Measurements from ENCODE around the gene GORASP2. TPM values are rescaled to one million over a fixed set of nuclear protein-coding genes. Genes with fewer than 3 reads are reported as not detected.

Gene GORASP2
- total RNA-seq, 1 donor from 2014 or later: 71.9 TPM

- no peak for DNase-seq (ENCODE audit: low spot score)
Observed at GRCh38 chr2:170923799-170924198, 5.3 kb upstream of the GORASP2 start.

DNA sequence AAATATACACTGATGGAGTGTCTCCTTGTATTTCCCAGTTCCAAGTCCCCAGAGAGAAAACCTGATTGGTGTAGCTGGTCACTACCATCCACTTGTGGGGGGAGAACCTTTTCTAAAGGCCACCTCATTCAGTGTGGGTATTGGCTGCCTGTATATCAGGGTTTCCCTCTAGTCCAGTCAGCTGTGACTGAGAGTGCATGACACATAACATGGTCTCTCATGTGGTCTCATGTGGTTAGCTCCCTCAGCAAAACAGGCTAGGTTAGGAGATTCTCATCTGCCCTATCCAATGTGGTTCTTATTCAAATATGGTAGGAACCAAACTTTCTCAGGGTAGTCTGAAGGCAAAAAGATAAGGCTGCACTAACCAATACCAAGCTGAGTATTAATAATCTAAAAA, 4.1 kb upstream of the GORASP2 start:
- no peak for DNase-seq (ENCODE audit: low spot score)

DNA sequence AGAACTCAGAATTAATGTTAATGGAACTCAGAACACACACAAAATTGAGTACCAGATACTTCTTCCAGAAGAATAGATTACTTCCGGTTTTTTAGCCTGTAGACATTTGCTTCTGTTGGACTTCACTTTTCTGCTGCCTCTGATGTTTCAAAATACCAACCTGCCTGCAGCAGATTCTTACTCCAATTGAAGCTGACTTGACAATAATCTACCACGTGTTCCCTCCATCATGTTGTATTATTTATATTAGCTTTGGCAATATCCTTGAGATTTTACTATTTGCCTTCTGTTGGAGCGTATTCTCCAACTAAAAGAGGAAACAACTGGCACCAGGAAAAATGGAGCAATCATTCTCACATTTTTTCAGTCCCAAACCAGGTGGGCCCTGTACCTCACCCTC, 3.1 kb upstream of the GORASP2 start:
- no peak for DNase-seq (ENCODE audit: low spot score)

GRCh38 chr2:170926743-170927297, 2.2 kb upstream of the GORASP2 start:
- DNase-seq (ENCODE audit: low spot score): no peak

DNA sequence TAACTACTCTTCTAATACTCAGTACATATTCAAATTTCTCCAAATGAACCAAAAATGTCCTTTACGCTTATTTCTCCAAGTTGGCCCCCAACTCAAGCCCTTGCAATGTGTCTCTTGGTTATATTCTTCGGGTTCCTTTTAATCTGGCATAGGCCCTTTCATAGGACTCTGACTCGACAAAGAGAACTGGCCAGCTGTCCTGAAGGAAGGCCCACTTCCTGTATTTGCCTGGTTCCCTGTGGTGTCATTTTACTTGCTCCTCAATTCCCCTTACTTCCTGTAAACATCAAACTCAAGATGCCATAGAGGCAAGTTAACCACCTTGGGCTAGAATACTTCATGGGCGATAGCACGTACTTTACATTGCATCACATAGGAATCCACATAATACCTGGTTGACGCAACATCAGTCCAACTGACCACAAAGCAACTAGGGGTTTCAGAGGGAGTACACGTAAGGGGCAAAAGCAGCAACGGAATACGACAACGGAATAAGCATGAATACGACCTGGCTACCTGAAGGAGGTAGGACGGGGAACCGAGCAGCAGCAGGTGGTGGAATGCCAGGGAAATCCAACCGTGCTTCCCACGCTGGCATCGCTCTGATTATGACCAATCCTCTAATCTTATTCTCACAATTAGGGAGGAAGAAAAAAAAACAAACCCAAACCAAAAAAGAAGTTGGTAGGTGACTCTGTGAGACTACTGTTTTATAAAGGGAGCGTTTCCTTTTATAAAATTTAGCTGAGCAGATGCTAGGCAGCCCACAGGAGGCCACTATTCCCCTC, 823 bp upstream of the GORASP2 start:
- no peak for DNase-seq (ENCODE audit: low spot score)

GRCh38 chr2:170929686-170930050, 615 bp downstream of the GORASP2 start:
- DNase-seq (ENCODE audit: low spot score): peak; percentile 35

DNA sequence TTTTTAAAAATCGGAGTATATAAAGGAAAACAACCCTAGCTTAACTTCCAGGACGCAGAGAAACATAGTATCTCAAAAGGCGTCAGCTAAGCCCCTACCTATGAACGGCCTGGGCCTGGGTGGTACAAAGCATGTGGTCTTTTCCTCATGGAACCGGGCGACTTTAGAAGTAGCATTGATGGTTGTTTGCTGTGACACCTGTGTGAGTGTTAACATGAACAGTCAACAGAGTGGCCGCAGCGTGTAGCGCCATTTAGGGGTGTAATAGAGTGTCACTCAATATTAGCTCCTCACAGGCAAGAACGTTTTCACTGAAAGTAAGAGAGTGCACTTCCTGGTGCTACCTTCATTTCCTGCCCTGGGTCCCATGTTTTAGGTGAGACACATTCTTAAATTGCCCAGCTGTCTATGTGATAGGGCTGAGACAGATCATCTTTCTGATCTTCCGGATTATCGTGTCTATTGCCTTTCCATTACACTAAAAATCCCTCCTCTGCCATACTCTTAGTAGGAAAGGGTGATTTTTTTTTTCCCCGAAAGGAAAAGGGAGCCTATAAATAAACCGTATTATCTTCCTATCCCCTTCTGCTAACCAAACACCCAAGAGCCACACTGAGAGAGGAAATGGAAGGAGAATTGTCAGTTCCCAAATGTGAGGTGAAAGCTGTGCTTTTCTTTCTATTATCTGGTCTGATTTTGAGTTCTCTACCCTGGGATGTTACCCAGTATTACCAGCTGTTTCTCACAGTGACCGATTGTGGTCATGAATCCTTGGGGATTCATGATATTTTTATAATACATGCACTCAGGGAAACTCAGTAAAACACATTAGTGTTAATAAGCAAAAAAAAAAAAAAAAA, 1.3 kb downstream of the GORASP2 start:
- DNase-seq (ENCODE audit: low spot score): no peak

DNA sequence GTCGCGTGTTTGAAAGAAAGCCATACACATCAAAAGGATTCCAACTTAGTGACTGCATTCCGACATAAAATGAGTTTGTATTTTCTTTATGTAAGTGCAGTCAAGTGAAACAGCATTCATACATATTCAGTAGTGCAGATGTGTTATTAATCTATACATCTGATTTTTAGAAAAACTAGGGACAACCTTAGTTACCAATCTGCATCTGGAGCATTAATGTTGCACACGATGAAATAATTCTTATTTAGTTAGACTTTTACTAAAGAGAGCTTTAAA, 1.9 kb downstream of the GORASP2 start:
- no peak for DNase-seq (ENCODE audit: low spot score)

- no peak for DNase-seq (ENCODE audit: low spot score)
Observed at GRCh38 chr2:170932166-170932565, 3.1 kb downstream of the GORASP2 start.

DNA sequence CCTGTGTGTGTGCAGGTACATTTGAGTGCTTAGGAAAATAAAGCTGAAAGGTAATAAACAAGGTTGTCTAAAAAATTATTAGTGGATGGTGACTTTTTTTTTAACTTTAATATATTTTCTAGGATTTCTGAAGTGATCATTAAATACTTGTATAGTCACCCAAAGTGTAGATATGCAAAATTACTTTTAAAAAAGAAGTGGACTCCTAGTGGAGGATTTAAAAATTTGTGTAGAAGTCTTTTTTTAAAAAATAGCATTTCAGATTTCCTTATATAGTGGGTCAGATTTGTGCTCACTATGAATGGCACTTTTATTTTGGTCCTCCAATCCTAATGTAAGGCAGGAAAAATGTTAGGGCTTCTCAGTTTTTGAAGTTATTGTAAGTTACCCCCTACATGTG, 3.9 kb downstream of the GORASP2 start:
- no peak for DNase-seq (ENCODE audit: low spot score)

- DNase-seq (ENCODE audit: low spot score): no peak
Observed at GRCh38 chr2:170937709-170938379, 8.8 kb downstream of the GORASP2 start.

GRCh38 chr2:170940066-170940465, 11.0 kb downstream of the GORASP2 start:
- no peak for DNase-seq (ENCODE audit: low spot score)

DNA sequence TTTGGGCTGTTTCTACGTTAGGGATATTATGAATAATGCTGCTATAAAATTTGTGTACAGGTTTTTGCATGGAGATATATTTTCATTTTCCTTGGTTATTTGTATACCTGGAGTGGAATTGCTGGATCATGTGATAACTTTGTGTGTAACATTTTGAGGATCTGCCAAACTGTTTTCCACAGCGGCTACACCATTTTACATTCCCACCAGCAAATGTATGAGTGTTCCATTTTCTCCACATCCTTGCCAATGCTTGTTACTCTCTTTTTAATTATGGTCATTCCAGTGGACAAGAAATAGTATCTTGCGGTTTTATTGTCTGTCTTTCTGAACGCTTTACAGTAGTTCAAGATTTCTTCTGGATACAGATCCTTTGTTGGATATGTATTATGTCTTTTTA, 13.6 kb downstream of the GORASP2 start:
- no peak for DNase-seq (ENCODE audit: low spot score)

DNA sequence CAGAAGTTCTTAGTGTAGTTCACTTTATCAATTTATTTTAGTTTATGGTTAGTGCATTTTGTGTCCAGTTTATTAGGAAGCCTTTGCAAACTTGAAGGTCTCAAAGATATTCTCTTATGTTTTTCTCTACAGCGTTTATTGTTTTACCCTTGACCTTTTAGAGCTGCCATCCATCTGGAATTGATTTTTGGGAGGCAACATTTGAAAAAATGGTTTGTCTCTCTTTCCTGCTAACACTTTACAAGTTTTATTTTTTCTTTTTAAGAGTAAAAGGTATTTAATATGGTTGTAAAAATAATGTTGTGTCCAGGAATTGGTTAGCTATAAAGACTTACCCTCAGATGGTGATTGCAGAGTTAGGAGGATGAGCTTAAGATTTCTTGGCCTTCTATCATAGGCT, 14.0 kb downstream of the GORASP2 start:
- no peak for DNase-seq (ENCODE audit: low spot score)

GRCh38 chr2:170943596-170943995, 14.5 kb downstream of the GORASP2 start:
- no peak for DNase-seq (ENCODE audit: low spot score)

- no peak for DNase-seq (ENCODE audit: low spot score)
Observed at GRCh38 chr2:170944545-170944944, 15.5 kb downstream of the GORASP2 start.

DNA sequence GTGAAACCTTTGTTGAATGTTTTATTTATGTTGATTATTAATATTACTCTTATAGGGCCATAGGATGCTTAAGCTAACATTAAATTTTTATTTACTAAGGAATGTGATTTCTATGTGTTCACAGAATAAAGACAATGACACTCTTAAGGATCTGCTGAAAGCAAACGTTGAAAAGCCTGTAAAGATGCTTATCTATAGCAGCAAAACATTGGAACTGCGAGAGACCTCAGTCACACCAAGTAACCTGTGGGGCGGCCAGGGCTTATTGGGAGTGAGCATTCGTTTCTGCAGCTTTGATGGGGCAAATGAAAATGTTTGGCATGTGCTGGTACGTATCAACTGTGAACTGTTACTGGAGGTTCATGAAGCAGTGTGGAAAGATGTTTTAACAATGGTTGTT, 20.4 kb downstream of the GORASP2 start:
- DNase-seq (ENCODE audit: low spot score): no peak

GRCh38 chr2:170950221-170950761, 21.2 kb downstream of the GORASP2 start:
- DNase-seq (ENCODE audit: low spot score): no peak

DNA sequence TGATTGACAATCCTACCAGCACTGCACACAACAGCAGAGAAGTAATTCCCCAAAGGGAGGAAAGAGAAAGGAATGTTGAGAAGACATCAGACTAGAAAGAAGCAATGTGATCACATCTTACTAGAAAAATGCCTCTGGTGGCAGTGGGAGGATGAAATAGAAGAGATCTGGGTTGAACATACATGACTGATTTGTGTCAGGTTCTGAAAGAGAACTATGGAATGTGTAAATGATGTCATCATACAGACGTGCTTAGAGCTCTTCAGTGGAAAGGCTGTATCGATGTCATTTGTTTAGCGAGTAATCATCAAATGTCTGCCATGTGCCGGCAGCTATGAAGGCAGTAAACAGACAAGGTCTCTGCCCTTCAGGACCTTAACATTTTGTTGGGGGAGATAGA, 24.9 kb downstream of the GORASP2 start:
- no peak for DNase-seq (ENCODE audit: low spot score)

- no peak for DNase-seq (ENCODE audit: low spot score)
Observed at GRCh38 chr2:170963386-170963785, 34.3 kb downstream of the GORASP2 start.

DNA sequence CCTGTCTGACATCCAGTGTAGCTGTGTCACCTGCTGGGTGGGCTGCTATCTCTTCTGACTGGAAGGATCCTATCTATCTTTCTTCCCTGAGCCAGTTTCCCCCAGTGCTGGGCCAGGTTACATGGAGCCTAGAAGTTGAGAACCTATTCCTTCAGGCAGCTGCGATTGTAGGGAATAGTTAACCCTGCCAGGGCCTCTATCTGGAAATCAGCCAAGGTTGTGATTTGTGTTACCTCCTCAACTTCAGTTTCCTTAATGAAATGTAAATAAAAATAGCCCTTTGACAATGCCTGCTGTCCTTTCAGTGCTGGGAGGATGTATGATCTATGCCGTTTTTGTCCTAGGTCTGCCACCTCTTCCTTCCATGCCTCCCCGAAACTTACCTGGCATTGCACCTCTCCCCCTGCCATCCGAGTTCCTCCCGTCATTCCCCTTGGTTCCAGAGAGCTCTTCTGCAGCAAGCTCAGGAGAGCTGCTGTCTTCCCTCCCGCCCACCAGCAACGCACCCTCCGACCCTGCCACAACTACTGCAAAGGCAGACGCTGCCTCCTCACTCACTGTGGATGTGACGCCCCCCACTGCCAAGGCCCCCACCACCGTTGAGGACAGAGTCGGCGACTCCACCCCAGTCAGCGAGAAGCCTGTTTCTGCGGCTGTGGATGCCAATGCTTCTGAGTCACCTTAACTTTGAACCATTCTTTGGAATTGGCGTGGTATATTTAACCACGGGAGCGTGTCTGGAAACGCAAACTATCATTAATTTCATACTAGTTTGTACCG, 36.6 kb downstream of the GORASP2 start:
- no peak for DNase-seq (ENCODE audit: low spot score)
